GM10248 (cell line): ENCODE data around the gene RAMP3.
A peak's percentile ranks its signal among the peaks of the same experiment; 100 is the strongest.

Experiments used
- CTCF ChIA-PET: fragments of 300-600 bp; sonication (Branson Sonifier 250); formaldehyde crosslinking; extraction: SDS; loops from one replicate; lab custom pipeline; 2021; ENCODE audit warnings: antibody characterized with exemption; lab: Yijun Ruan, JAX
- POLR2A ChIA-PET: fragments of 350-650 bp; sonication (Branson Sonifier 250); formaldehyde crosslinking; extraction: SDS; loops from one replicate; lab custom pipeline; 2020; ENCODE audit warnings: antibody characterized with exemption; lab: Yijun Ruan, JAX
- DNase-seq: peaks from one replicate; pipeline ENCODE4 v3.0.0; 2012; ENCODE audit errors: extremely low spot score
- TF ChIP-seq, protein P1 (sequence below): IDR thresholded peaks from 2 replicates; pipeline ENCODE4 v1.5.1; 2012; ENCODE audit warnings: mild to moderate bottlenecking, low read depth; ENCODE audit errors: extremely low read depth, missing control alignments, control extremely low read depth

Gene RAMP3

DNA sequence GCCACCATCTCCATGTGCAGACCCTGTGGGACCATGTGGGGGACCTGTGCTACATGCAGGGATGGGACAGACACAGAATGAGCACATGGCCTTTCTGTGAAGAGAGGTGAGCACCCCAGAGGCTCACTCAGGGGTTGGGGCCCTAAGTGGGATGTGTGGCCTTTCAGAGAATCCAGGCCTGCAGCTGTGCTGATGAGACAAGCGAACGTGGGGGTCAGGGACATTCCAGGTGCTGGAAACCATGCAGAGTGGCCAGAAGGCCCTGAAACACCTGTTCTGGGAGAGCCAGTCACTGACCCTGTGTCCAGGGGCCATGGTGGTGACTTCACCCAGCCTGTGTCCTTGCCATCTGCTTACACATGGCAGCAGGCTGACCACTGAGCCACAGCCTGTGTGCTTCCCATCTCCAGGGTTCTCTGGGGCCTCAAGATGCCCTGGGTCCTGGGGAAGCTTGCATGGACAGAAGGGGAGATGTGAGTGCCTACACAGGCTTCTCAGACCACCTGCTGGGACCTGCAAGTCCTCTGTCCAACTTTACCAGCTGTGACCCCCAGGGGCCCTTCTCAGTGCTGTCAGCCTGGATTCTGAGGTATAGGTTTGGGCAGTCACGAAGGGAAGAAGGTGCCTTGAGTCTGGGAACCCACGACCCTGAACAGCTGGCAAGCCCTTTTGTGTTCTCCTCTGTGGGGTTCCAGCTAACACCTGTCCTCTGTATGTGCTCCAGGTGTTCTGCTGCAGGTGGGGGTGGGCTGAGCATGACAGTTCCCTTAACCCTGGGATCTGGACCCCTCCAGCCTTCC is 17.6 kb downstream of the RAMP3 start:
- POLR2A ChIA-PET = no interaction called here
- CTCF ChIA-PET = interaction anchor here (1.3 kb wide), 1 partner anchor 20 kb away, joined by 3 read pairs; no protein-coding TSS in a partner anchor
- TF ChIP-seq, protein P1, sequence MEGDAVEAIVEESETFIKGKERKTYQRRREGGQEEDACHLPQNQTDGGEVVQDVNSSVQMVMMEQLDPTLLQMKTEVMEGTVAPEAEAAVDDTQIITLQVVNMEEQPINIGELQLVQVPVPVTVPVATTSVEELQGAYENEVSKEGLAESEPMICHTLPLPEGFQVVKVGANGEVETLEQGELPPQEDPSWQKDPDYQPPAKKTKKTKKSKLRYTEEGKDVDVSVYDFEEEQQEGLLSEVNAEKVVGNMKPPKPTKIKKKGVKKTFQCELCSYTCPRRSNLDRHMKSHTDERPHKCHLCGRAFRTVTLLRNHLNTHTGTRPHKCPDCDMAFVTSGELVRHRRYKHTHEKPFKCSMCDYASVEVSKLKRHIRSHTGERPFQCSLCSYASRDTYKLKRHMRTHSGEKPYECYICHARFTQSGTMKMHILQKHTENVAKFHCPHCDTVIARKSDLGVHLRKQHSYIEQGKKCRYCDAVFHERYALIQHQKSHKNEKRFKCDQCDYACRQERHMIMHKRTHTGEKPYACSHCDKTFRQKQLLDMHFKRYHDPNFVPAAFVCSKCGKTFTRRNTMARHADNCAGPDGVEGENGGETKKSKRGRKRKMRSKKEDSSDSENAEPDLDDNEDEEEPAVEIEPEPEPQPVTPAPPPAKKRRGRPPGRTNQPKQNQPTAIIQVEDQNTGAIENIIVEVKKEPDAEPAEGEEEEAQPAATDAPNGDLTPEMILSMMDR = no peak
- no peak for DNase-seq

DNA sequence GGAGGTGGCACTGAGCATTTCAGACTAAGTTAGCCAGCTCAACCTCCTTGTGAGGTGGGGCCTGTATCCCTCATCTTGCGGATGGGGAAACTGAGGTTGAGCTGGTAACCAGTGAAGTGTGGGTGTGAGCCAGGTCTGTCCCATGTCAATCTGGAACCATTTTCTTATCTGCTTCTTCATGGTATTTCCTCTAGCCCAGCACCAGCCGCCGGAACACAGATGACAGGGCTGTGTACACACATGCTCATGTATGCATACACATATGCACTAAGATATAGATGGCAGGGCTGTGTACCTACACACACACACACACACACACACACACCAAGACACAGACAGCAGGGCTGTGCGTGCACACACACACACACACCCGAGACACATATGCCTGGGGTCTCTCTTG is 18.5 kb downstream of the RAMP3 start:
- DNase-seq = no peak
- CTCF ChIA-PET = no interaction called here
- POLR2A ChIA-PET = no interaction called here
- TF ChIP-seq, protein P1 = no peak

DNA sequence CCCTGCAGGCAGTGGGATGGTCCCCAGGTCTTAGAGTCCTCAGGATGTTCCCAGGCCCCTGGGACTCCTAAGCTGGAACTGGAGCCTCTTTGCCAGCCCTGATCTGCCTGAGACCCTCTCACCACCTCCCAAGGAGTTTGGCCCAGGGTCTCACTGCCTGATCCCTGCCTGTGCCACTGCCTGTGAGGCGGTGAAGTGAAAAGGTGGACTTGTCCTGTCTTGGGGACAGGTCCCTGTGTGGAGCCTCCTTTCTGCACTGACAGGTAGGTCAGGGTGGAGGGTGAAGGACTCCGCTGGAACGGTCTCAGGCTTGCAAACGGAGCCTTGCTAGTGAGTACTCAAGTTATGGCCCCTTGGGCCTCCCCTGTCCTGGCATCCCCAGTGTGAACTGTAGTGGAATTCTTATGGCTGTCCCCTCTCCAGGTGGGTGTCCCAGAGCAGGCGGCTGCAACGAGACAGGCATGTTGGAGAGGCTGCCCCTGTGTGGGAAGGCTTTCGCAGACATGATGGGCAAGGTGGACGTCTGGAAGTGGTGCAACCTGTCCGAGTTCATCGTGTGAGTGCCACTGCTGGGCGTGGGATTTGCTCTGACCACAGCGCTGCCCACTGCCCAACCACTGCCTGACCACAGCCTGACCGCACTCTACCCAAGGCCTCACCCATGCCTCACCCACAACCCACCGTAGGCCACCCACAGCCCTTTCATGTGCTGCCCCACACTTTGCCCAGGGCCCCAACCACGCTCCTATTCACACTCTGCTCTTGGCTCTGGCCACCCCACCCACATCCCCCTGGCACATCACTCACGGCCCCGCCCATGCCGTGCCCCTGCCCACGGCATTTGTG is 19.5 kb downstream of the RAMP3 start:
- POLR2A ChIA-PET = no interaction called here
- DNase-seq = no peak
- CTCF ChIA-PET = no interaction called here
- TF ChIP-seq, protein P1 = no peak

DNA sequence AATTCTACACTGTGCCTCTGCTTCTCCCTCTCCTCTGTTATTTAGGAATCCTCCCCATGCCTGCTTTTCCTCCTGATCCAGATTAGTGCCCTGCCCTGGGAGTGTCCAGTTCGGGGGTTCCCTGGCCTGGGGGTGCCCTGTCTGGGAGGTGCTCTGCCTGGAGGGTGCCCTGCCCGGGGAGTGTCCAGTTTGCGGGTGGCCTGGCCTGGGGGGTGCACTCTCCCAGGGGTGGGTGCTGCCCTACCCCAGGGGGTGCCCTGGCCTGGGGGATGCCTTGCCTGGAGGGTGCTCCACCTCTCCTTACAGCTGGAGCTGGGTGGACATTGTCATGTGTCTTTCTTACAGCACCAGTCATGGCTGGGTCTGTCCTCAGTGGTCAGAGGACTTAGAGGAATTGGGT is 20.2 kb downstream of the RAMP3 start:
- CTCF ChIA-PET = interaction anchor here (1.1 kb wide), 1 partner anchor 22 kb away, joined by 3 read pairs; no protein-coding TSS in a partner anchor
- POLR2A ChIA-PET = no interaction called here
- TF ChIP-seq, protein P1 = no peak
- DNase-seq = no peak

DNA sequence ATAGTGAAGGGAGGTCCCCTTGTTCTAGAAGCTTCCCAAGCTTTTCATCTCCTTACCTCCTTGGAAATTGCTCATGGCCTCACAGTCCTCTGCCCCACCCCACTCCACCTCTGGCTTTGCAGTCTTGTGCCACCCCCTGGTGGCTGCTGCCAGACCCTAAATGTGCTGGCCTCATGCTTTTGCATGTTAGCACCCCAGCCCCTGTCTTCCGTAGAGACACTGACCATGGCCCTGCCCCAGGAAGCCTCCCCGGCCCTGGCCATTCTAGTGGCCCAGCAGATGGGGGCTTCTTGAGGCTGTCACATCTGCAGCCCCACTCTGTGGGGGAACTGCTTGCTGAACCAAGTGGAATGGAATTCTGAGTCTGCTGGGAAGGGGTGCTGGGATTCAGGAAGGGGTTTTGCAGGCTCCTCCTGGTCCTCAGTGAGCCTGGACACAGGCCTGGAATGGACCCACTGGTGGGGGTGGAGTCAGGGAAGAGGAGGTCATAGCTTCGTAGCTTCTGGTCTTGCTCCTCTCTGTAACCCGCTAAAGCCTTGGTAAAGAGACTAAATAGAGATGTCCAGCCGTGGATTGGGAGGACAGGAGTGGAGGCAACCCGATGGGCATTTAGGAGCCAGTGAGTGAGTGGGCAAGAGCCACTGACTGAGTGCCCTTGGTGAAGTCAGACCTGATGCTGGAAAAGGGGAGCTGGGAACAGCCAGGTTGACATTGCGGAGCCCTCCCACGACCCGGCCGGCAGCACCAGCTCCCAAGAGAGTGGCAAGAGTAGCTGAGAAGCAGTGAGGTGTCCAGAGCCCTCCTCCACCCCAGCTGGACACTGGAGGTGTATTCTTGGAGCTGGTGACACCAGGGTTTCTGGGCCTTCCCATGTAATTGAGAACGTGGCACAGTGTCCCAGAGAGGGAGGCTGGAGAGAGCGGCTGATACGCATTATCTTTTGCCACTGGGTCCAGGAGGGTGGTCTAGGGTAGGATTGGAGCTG is 20.9 kb downstream of the RAMP3 start:
- no peak for DNase-seq
- CTCF ChIA-PET = interaction anchor here (1.1 to 1.2 kb wide), 2 partner anchors 18 to 23 kb away, joined by 3 read pairs; no protein-coding TSS in a partner anchor
- POLR2A ChIA-PET = no interaction called here
- TF ChIP-seq, protein P1 = peak; percentile 1
